HG03159 (cell line): ENCODE measurements around the gene C17orf67.
A peak's percentile ranks its signal among the peaks of the same experiment; 100 is the strongest.

Source experiments
- ATAC-seq: cut with Tn5 transposase; IDR thresholded peaks from one replicate; pipeline ENCODE4 v1.9.1; 2021; ENCODE audit warnings: mild to moderate bottlenecking, moderate library complexity; ENCODE audit not compliant: unreplicated experiment

Gene C17orf67, protein sequence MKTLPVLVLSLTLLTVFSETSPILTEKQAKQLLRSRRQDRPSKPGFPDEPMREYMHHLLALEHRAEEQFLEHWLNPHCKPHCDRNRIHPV

DNA sequence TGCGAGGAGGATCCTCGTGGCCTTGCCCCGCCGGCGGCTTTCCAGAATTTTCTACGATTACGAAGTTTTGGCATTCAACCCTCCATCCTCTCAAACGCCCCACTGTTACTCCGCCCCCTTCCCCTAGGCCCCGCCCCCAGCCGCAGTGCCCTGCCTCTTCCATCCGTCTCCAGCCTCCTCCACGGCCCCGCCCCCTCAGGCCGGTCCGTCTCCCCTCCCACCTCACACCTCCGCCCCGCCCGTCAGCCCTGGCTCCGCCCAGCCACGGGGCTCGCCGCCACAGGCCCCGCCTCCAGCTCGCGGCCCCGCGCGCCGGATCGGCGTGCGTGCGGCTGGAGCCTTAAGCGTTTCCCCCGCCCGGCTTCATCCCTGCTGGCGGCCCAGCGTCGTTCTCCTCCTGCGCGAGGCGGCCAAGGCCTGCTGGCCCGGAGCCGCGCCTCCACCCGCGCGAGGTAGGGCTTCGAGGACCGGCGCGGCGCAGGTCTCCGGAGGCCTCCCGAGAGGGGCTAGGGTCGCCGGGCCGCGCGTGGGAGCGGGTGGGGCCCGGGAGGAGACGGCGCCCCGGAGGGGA lies at the start of gene C17orf67, which contains the start of gene DGKE:
Gene C17orf67, minus strand, starts transcription at position 112 of the 571 bp plus-strand sequence. CDS start 18,110 bp downstream, outside the sequence.
Gene DGKE, plus strand, starts transcription at position 343 of the 571 bp plus-strand sequence. CDS start 645 bp downstream, outside the sequence.
- peak; percentile 77 for ATAC-seq

DNA sequence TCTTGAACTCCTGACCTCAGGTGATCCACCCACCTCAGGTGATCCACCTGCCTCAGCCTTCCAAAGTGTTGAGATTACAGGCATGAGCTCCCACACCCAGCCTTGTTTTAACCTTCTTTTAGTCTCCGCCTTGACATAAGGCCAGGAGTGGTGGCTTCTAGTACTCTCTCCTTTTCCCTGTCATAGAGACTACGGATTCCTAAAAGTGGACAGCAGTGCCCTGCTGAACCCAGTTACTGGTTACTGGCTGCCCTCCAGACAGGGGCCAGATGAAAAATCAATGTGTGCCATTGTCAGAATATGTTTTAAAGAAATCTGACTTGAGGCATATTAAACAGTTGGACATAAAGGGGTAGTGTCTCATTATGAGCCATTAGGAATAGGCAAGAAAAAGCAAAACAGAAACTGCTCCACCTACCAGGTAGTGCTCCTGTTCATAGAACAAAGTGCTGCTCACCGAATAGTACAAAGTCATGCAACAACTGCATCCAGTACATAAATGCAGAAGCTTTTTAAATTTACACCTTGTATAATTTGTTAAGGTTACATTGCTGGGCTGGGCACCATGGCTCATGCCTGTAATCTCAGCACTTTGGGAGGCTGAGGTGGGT lies 48.1 kb upstream of the C17orf67 start:
- ATAC-seq: no peak

DNA sequence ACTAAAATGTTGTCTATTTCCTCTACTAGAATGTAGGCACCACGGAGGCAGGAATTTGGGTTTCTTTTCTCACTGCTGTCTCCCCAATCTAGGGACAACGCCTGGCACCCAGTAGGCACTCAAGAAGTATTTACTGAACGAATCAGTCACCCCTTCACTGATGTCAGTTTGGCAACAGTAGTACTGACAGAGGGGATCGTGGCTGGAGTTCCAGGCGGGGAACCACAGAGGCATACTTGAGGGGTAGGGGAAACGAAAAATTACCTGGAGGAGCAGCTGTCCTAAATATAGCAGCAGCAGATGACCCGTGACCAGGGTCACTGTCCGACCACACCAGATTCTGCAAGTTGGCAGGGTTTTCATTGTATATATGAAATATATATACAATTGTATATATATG lies 46.9 kb upstream of the C17orf67 start:
- ATAC-seq: no peak

DNA sequence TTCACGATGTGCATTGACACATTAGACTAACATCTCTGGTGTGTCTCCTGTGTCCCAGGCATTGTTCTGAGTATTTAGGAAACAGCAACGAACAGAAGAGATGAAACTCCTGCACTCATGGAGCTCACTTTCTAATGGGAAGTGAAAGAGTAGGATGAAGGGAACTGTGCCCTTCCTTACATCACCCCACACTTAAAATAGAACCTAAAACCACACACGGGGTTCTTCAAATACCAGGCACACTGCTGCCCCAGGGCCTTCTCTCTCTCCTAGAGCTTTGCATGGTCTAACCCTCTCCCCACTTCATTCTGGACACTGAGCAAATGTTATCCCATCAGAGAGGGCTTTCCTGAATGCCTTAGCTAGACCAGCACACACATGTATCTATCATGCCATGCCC lies 46.4 kb upstream of the C17orf67 start:
- ATAC-seq: no peak

DNA sequence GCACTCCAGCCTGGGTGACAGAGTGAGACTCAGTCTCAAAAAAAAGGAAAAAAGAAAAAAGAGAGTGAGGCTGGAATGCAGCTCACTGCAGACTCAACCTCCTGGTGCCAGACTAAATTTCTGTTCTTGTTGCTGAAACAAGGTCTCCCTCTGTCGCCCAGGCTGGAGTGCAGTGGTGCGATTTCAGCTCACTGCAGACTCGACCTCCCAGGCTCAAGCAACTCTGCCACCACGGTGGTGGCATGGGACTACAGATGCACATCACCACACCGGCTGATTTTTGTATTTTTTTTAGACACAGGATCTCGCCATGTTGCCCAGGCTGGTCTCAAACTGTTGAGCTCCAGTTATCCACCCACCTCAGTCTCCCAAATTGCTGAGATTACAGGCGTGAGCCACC lies 45.6 kb upstream of the C17orf67 start:
- ATAC-seq: no peak

DNA sequence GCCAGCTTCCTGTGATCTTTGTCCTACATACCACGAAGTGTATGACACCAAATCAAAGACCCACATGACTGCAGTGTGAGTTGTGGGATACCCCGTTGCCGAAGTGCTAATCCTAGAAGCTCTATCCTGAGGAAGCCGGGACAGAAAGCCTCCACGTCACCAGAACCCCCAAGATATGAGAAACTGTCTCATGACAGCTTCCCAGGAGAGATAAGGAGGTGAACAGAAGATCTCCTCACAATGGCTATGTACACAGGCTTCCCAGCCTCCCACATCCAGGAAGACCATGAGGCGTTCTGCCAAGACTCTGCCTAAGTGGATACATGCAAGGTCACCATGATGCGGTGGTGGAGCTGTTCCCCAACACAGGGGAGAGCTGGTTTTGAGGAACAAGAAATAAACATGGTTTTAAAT lies 43.1 kb upstream of the C17orf67 start:
- ATAC-seq: no peak

DNA sequence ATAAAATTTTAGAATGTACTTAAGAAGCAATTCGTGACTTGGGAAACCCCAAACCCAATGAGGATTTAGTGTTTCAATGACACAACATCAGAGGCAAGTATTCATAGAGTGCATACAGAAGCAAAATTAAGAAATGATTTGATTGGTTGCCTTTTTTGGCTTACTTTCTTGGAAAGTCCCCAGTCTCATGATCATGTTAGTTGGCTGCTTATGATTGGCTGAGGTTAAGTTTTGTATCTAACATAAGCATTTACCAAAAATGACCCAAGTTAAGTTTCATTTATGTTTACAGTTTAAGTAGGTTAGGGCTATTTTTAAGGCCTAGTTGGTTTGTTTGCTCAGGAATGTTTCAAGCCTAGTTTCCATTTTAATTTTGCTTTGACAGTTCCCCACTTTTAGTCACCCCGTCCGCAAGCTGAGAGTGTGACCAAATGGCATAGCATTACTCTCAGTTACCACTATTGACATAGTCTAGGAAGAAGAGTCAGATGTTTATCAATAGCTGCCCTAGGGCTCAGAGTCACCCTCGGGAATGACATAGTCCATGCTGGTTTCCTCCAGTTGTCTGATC lies 36.4 kb upstream of the C17orf67 start:
- no peak for ATAC-seq

DNA sequence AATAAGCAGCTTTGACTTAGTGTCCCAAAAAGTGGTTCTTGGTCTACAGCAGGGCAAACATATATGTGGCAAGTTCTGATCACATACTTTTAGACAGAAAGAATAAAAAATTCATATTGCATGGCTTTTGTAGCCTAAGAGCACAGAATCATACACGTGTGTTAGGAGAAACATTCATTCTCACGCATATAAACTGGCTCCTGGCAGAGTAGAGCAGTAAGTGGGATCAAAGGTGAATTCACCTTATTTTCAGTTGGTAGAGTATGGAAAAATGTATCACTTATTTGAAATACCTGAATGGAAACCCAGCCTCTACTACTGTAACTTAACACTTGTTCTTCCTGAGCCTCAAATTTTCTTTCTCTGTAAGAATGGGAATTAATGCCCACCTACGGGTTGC lies 35.0 kb upstream of the C17orf67 start:
- no peak for ATAC-seq

DNA sequence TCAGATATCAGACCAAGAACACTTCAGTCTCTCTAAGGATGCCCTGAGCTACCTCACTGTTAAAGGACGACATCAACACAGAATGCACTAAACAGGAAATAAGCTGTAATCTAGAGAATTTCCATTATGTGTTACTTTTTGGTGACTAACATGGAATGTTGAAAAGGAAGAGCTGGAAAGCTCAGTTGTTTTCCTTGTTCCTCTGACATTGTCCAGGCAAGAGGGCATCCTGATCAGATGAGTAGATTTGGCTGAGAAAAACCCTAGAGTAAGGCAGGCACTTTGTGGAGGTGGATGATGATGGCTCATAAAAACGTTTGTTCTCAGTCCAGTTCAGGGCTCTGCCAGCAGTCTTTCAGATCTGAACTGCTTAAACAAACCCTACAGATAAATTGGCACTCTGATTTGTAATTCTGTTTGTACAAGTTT lies 34.2 kb upstream of the C17orf67 start:
- no peak for ATAC-seq

DNA sequence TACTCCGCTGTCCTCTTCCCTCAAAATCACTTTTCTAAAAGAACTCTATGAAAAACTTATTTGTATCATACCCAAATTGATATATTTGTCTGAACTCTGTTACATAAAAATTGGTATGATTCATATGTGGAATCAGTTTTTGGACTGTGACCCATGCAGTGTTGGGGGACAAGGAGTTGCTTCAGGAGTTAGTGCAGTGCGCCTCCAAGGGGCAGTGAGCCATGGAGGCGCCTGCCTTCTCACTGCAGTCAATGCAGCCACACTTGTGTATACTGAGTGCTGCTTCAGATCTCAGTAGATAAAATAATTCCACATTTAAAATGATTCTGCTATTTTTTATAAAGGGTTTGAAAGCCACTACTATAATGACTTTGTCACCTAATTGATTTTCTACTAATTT lies 32.8 kb upstream of the C17orf67 start:
- ATAC-seq: no peak

DNA sequence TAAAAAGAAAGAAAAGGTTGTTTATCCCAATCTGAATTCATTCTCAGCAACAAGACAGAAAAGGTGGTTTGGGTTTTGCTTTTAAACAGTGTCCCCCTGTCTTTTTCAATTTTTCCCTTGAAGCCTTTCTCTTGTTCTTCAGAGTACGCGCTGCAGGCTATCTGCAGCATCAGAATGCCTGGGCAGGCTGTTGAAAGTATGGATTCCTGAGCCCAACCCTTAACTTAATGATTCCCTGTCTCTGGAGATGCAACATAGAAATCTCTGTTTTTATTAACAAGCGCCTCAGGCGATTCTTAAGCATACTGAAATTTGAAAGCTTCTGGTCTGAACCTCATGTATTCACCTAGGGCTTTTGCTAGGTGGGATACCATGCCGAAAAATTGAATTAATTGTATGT lies 32.4 kb upstream of the C17orf67 start:
- ATAC-seq: no peak

DNA sequence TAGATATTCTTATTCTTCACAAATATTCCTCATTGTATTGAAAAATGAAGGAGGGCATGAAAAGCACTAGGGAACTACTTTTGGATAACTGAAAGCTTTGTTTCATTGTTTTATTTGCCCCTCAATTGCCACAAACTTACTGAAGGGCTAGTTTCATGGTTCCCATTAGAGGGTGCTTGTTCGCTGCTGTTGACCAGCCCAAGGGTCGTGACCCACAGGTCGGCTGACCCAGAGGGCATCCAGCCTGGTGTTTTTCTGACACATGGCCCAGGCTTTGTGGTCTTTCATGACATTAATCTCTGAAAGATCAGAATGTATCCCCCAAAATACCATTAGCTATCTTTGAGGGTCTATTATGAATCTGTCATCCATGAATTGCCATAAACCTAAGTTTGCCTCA lies 30.3 kb upstream of the C17orf67 start:
- no peak for ATAC-seq

DNA sequence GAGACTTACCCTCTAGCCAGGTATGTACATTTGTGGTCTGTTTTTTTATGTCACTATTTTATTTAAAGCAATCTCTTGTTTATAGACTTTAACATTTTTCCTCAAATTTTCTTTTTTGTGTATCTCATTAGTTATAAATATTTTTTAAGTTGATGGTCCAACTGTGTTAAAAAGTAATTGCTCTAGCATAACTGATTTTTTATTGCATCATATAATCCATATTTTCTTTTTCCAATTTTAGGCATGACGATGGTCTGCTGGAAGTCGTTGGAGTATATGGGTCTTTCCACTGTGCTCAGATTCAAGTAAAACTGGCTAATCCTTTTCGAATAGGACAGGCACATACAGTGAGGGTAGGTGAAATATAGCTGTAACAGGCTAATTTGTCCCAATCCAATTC lies 28.2 kb upstream of the C17orf67 start:
- no peak for ATAC-seq

DNA sequence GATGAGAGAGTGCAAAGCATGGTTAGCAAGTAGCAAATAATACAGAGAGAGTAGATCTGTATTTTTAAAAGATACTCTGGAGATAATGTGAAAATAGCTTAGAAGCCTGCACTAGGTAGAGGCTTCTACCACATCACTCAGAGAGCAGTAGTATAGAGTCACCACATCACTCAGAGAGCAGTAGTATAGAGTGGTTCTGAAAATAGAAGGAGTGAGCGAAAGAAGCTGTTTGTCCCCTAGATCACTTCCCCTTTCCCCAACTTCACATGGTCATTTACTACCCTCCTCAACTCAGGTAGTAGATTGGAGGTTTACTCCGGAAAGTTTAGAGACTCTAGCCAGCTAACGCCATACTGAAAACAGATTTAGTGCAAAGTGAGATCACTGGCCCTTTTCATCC lies 17.3 kb upstream of the C17orf67 start:
- ATAC-seq: no peak

DNA sequence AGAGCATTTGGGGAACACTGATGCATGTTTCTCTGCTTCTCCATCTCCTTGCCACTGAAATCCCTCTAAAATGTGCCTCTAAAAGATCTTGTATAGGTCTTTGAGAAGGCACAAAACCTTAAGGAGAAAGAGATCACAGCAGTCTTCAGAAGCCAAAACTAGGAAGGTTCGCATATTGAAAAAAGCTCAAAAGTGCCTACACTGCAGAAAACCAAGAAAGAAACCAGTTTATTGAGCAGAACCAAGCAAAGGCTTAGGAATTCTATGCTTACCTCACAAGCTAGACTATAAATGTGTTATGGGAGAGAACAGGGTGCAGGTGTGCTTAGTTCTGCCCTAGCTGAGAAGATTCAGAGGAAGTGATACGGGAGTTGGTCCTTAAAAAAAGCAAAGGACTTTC lies 16.9 kb upstream of the C17orf67 start:
- no peak for ATAC-seq

DNA sequence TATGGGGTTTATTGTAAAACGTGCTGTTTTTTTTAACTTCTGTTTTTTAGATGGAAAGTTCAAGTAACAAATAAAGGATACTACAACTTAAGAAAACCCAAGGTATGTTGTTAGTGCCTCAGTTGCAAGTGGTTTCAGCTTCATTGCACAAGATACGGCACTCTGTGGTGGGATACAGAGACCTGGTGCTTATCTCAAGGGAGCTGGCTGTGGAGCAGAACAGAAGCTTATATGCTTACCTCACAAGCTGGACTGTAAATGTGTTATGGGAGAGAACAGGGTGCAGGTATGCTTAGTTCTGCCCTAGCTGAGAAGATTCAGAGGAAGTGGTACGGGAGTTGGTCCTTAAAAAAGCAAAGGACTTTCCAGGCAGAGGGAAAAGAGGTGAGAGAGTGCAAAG lies 15.4 kb upstream of the C17orf67 start:
- no peak for ATAC-seq

DNA sequence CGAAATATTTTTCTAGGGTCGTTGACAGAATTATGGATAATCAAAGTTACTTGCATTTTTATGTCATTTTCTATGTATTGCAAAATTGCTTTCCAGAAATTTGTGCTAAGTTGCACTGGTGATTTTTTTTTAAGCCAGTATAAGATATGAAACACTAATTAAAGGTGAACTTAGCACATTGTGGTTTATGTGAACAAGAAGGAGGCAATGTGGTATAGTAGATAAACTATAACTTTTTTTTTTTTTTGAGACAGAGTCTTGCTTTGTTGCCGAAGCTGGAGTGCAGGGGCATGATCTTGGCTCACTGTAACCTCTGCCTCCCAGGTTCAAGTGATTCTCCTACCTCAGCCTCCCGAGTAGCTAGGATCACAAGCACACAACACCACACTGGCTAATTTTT lies 13.4 kb upstream of the C17orf67 start:
- no peak for ATAC-seq

DNA sequence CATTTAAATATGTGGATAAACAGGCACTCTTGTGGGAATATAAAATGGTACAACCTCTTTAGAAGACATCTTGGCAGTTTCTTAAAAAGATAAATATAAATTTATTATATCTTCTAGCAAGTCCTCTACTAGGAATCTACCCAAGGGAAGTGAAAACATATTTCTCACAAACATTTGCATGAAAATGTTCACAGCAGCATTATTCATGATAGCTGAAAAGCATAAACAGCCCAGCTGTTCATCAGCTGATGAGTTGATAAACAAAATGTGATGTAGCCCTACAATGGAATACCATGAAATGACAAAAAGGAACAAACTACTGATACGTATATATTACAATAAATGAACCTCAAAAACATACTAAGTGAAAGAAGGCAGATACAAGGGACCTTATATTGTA lies 12.2 kb upstream of the C17orf67 start:
- ATAC-seq: no peak

DNA sequence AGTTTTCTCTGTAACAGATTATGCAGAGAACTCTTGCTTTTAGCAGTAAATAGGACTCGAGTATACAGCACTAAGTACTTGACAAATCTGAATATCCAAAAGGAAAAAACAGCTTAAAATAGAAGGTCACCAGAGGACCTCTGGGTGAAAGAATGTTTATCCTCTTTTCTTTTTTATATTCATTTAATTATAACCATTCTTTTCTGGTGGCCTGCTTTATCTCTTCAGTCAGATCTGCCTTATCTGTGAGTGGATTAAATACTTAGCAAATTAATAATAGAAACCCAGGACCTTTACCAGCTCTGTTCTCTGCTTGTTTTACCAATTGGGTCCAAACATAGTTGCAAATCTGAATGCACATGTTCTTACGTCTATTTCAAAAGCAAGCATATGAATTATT lies 8.9 kb upstream of the C17orf67 start:
- no peak for ATAC-seq

DNA sequence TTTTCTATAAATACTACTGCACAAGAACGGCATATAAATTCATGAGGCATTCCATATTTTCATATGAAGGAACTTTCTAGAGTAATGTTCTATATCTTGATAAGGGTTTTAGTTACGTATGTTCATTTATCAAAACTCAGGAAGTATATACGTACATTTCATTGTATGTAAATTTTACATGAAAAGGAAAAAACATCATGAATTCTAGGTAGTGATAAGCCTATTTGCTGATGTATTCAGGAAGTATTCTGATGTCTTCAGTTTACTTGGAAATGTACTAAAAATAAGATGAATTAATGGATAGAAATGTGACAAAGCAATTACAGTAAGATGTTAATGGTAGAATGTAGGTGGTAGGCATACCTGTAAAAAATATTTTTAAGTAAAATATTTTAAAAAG lies 5.0 kb upstream of the C17orf67 start:
- ATAC-seq: no peak

DNA sequence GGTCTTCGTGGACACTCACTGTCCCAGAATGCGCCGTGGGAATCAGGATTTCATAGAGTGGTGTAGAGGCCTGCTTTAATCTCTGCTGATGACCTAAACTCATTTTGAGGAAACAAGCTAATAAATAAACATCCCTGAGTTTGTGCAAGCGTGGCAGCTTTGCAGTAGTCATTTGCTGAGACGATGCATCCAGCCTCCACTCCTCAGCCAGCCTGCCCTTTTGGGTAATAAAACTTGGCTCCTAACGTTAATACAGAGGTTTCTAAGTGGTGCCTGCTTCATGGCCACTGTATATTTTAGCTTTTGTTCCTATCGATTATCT lies 1.5 kb upstream of the C17orf67 start:
- no peak for ATAC-seq
